Measurements from ENCODE around the gene C14orf180. TPM values are rescaled to one million over a fixed set of nuclear protein-coding genes. Genes with fewer than 3 reads are reported as not detected.

The C14orf180 gene
- total RNA-seq, 6 experiments from 2014 or later, result not detected

DNA sequence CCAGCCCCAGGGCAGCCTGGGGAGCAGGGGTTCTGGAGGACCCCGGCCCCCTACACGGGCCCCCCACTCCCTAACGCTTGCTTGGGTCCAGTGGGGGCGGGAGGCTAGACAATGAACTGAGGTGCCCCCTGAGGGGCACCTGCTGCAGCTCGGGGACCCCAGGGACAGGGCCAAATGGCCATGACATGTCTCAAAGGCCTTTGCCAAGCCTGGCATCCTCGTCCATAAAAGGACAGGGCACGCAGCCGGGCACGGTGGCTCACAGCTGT is 11.7 kb upstream of the C14orf180 start:
- Mint-ChIP-seq H3K27me3 (ENCODE audit: insufficient read depth) (peaks cover 21% of the 10 kb centered on the region), H3K9me3 (no peaks in the 10 kb centered on the region), H3K4me3 (no peak overlapping the region), H3K36me3 (ENCODE audit: low read depth) (no peaks in the 10 kb centered on the region), H3K4me1 (ENCODE audit: low read depth) (no peaks in the 10 kb centered on the region), H3K27ac (no peak overlapping the region)
- TF ChIP-seq CTCF (IDR thresholded peaks at IDR 0.05), result no peak
- no peak for DNase-seq

GRCh38 chr14:104568620-104569019 is 10.9 kb upstream of the C14orf180 start:
- Mint-ChIP-seq H3K27me3 (ENCODE audit: insufficient read depth) (peaks cover 24% of the 10 kb centered on the region), H3K27ac (no peak overlapping the region), H3K4me3 (no peak overlapping the region), H3K36me3 (ENCODE audit: low read depth) (no peaks in the 10 kb centered on the region), H3K9me3 (no peaks in the 10 kb centered on the region), H3K4me1 (ENCODE audit: low read depth) (no peaks in the 10 kb centered on the region)
- TF ChIP-seq CTCF (IDR thresholded peaks at IDR 0.05), result no peak
- DNase-seq, result no peak

DNA sequence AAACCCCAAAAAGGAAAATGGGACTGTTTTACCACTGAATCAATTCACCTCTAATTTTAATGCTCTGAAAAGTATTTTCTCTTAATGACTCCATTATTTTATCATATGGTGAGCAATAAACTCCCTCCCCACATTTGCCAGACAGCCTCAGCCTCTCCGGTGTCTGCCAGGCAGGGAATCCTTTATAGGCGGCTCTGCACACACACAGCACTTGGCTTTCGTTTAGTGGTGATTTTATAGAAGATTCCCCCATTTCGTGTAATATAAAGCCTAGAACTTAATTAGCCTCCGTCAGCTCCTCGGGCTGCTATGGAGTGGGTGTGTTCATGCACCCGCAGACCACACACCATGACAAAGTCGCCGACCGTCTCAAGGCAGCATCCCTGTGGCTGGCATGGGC is 10.1 kb upstream of the C14orf180 start:
- TF ChIP-seq CTCF (IDR thresholded peaks at IDR 0.05), result no peak
- Mint-ChIP-seq H3K27me3 (ENCODE audit: insufficient read depth) (peaks cover 23% of the 10 kb centered on the region), H3K4me3 (no peak overlapping the region), H3K4me1 (ENCODE audit: low read depth) (no peaks in the 10 kb centered on the region), H3K9me3 (no peaks in the 10 kb centered on the region), H3K36me3 (ENCODE audit: low read depth) (no peaks in the 10 kb centered on the region), H3K27ac (no peak overlapping the region)
- DNase-seq, result no peak

GRCh38 chr14:104571246-104571645 is 8.3 kb upstream of the C14orf180 start:
- Mint-ChIP-seq H3K27ac (no peak overlapping the region), H3K36me3 (ENCODE audit: low read depth) (no peaks in the 10 kb centered on the region), H3K4me1 (ENCODE audit: low read depth) (no peaks in the 10 kb centered on the region), H3K9me3 (no peaks in the 10 kb centered on the region), H3K4me3 (no peak overlapping the region), H3K27me3 (ENCODE audit: insufficient read depth) (peaks cover 32% of the 10 kb centered on the region)
- no peak for DNase-seq
- no peak for TF ChIP-seq CTCF (IDR thresholded peaks at IDR 0.05)

DNA sequence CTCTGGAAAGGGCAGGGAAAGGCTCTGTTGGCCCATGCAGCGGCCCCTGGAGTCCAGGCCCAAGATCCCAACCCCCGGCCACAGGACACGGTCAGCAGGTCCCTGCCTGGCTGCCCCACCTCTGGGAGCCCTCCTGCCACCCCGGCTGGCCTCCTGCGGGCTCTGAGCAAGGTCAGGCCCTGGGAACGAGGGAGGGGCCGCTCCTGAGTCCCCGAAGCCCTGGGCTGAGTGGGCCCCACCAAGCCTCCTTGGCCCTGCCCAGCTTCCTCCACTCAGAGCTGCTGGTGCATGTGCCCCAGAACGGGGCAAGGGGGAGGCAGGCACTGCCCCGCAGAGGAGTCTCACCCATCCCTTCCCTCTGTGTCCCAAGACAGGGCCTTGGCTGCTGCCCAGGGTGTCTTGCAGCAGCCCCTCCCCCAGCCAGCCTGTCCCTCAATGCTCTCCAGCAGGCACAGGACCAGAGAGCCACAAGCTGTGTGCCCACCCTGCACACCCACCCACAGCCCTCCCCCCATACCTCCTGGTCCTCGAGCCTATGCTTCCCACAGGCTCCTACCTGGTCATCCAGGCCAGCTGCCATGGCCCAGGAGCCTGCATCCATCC is 7.4 kb upstream of the C14orf180 start:
- Mint-ChIP-seq H3K9me3 (no peaks in the 10 kb centered on the region), H3K27ac (no peak overlapping the region), H3K4me1 (ENCODE audit: low read depth) (no peaks in the 10 kb centered on the region), H3K27me3 (ENCODE audit: insufficient read depth) (peaks cover 31% of the 10 kb centered on the region), H3K4me3 (no peak overlapping the region), H3K36me3 (ENCODE audit: low read depth) (no peaks in the 10 kb centered on the region)
- TF ChIP-seq CTCF (IDR thresholded peaks at IDR 0.05), result no peak
- DNase-seq, result no peak

DNA sequence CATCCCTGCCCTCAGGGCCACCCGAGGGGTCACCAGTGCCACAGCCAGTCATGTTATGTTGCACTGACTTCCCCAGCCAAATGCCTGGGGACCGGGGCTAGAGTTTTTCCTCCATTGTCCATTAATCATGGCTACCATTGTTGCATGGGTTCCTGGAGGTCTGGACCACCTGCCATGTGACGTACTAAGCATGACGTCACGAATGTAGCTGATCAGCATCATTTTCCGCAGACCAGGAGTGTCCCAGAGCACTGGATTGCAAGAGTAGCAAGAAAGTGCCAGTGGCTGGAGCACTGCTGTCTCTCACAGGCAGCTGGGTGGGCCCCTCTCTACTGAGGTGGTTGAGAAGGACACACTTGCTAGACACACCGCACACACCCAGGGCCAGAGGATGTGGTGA is 6.9 kb upstream of the C14orf180 start:
- Mint-ChIP-seq H3K27ac (no peak overlapping the region), H3K36me3 (ENCODE audit: low read depth) (no peaks in the 10 kb centered on the region), H3K27me3 (ENCODE audit: insufficient read depth) (peaks cover 31% of the 10 kb centered on the region), H3K4me1 (ENCODE audit: low read depth) (no peaks in the 10 kb centered on the region), H3K4me3 (no peak overlapping the region), H3K9me3 (no peaks in the 10 kb centered on the region)
- no peak for DNase-seq
- no peak for TF ChIP-seq CTCF (IDR thresholded peaks at IDR 0.05)
